IMR-90 (cell line): Measurements from ENCODE around the gene LRP1-AS.

Experiments
- POLR2A ChIP-seq: IDR thresholded peaks from 2 replicates; pipeline ENCODE4 v1.6.1; 2012; ENCODE audit warnings: mild to moderate bottlenecking, low read depth, low read length
- RCOR1 ChIP-seq: IDR thresholded peaks from 2 replicates; pipeline ENCODE4 v1.6.1; 2012; ENCODE audit warnings: mild to moderate bottlenecking, low read length, improper control_type of control experiment; ENCODE audit not compliant: insufficient replicate concordance
- RFX5 ChIP-seq: IDR thresholded peaks from 2 replicates; pipeline ENCODE4 v1.8.0; 2012; ENCODE audit warnings: low read depth, mild to moderate bottlenecking, low read length, moderate library complexity
- TF ChIP-seq, protein P1 (sequence below): conservative IDR thresholded peaks from 2 replicates; pipeline ENCODE4 v1.5.1; 2012; ENCODE audit warnings: mild to moderate bottlenecking, low read depth, low read length, improper control_type of control experiment

DNA sequence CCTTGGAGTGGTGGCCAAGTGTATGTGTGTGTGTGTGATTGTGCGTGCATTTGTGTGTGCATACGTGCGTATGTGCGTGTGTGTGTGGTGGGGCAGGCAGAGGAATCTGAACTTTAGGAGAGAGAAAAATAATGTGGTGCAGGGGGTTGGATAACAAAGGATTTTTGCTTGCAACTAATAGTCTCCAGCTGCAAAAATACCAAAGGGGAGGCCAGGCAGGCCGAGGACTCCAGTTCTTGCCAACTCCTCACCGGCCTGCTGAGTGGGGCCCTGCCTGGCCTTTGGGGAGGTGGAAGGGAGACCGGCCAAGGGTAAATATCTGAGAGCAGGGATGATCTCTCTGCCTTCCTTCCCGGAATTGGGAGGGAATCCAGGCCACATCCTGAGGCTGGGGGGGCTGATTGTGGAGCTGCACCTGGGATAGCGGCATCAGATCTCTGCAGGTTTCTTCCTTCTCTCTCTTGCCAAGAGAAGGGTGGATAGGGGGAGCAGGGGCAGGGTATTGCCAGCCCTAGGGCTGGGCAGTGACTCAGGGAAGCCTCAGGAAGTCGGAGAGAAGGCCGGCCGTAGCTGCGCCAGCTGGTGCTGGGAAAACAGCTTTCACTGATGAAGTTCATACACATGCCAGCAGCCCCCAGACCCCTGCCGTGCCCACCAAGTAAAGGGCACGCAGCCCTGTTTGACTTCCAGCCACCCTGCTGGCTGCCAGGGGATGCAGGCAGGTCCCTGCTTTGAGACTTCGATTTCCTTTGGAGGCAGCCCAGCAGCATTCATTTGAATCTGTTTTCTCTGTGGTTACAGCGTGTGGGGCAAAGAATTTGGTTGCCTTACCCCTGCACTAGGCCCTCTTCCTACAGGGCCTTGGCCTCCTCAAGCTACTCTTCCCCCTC is 4.6 kb upstream of the LRP1-AS start:
- TF ChIP-seq POLR2A (no peak), RFX5 (no peak), RCOR1 (no peak)
- TF ChIP-seq, protein P1, sequence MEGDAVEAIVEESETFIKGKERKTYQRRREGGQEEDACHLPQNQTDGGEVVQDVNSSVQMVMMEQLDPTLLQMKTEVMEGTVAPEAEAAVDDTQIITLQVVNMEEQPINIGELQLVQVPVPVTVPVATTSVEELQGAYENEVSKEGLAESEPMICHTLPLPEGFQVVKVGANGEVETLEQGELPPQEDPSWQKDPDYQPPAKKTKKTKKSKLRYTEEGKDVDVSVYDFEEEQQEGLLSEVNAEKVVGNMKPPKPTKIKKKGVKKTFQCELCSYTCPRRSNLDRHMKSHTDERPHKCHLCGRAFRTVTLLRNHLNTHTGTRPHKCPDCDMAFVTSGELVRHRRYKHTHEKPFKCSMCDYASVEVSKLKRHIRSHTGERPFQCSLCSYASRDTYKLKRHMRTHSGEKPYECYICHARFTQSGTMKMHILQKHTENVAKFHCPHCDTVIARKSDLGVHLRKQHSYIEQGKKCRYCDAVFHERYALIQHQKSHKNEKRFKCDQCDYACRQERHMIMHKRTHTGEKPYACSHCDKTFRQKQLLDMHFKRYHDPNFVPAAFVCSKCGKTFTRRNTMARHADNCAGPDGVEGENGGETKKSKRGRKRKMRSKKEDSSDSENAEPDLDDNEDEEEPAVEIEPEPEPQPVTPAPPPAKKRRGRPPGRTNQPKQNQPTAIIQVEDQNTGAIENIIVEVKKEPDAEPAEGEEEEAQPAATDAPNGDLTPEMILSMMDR = no peak
